Pancreas (tissue), 10 donors: ENCODE results near the gene JADE2. TPM values are rescaled to one million over a fixed set of nuclear protein-coding genes. Genes with fewer than 3 reads are reported as not detected.
"Not testable (repeated sequence)": the region's sequence is repeated elsewhere in the genome, so short reads cannot be mapped to it uniquely, and the experiment has no call there.

Experiments
- ATAC-seq, 4 donors: fragments of 200-7000 bp; cut with Tn5 transposase; one replicate each; pipeline versions ENCODE4 v1.8.0 to v1.9.1; 2020; ENCODE audit warnings: mild to moderate bottlenecking in 4 of 4, moderate library complexity in 4 of 4
- DNase-seq, 6 donors: peaks; one replicate each; pipeline ENCODE4 v3.0.0-alpha.2; 2020
- FAIRE-seq: peaks from 2 replicates; lab custom pipeline; 2012; peaks lifted over from hg19 to GRCh38; lab: Jason Lieb, UNC
- H3K27ac ChIP-seq, 4 donors: fragments of 200-600 bp; sonication (generic); 1 replicate in 3 of 4; 2 replicates in 1 of 4; pipeline versions ENCODE4 v1.5.0 to v1.8.0; 2020
- H3K27me3 ChIP-seq, 4 donors: fragments of 200-600 bp; one replicate each; pipeline ENCODE4 v1.8.0; 2021
- H3K36me3 ChIP-seq, 3 donors: fragments of 200-600 bp; sonication (generic) in 1 of 3; one replicate each; pipeline versions ENCODE4 v1.5.0 to v1.8.0; 2020 to 2021
- H3K4me1 ChIP-seq, 3 donors: fragments of 200-600 bp; one replicate each; pipeline ENCODE4 v1.8.0; 2021
- H3K4me3 ChIP-seq, 4 donors: fragments of 200-600 bp; sonication (generic) in 2 of 4; one replicate each; pipeline versions ENCODE4 v1.5.0 to v1.8.0; 2020 to 2021
- H3K9me3 ChIP-seq, 4 donors: fragments of 200-600 bp; one replicate each; pipeline ENCODE4 v1.8.0; 2021
- WGBS, 2 donors: extraction: QIAGEN DNeasy Blood & Tissue Kit; methylation state at CpG; one replicate each; pipeline ENCODE4 v1.1.7; 2013; 5-methylcytosine and 5-hydroxymethylcytosine counted together
- intact Hi-C, 3 donors: fragments of 100-400 bp; cut with DNase I; formaldehyde crosslinking; loops; one replicate each; pipeline versions ENCODE4 v1.11.1 to v1.14.2; 2022
- polyA plus RNA-seq, 2 donors: library from polyadenylated mRNA; stranded (reverse); fragments of 200-250 nt; gene quantifications; one replicate each; pipeline ENCODE4 v1.2.3, GENCODE V29; 2013
- total RNA-seq, 6 donors: library from RNA; stranded (reverse); fragmentation: NEBNext Ultra II Directional in 4 of 6; extraction: Animal tissue kit (Norgen Biotek cat#: 25700) in 4 of 6; gene quantifications; one replicate each; pipeline versions ENCODE4 v1.2.1 to v1.2.4, GENCODE V29; 2021 to 2023
- TF ChIP-seq, protein P1 (sequence below), 4 donors: fragments of 200-600 bp; sonication (generic) in 3 of 4; IDR thresholded peaks; one replicate each; pipeline versions ENCODE4 v1.5.0 to v1.8.0; 2021; ENCODE audit warnings: antibody characterized with exemption in 4 of 4
- donor health status: healthy with polysubstance abuse.
- donor health status: DM: no; HTN: no; CAD: no; lungs with moderate emphysema.
- donor health status: DM: no; HTN: no; CAD: no.
- donor health status: control.
- donor health status: control.
- donor health status: Bipolar disorder and iron deficiency.
- donor health status: DM: yes; HTN: yes; CAD: no.
- donor health status: DM: no; HTN: no; CAD: no.
- donor health status: DM: no; HTN: no; CAD: no.
- donor health status: DM: yes; HTN: yes; CAD: no.

The JADE2 gene
- total and polyA plus RNA-seq, 8 donors = 9.6 to 42.7 (median 26.6) TPM

DNA sequence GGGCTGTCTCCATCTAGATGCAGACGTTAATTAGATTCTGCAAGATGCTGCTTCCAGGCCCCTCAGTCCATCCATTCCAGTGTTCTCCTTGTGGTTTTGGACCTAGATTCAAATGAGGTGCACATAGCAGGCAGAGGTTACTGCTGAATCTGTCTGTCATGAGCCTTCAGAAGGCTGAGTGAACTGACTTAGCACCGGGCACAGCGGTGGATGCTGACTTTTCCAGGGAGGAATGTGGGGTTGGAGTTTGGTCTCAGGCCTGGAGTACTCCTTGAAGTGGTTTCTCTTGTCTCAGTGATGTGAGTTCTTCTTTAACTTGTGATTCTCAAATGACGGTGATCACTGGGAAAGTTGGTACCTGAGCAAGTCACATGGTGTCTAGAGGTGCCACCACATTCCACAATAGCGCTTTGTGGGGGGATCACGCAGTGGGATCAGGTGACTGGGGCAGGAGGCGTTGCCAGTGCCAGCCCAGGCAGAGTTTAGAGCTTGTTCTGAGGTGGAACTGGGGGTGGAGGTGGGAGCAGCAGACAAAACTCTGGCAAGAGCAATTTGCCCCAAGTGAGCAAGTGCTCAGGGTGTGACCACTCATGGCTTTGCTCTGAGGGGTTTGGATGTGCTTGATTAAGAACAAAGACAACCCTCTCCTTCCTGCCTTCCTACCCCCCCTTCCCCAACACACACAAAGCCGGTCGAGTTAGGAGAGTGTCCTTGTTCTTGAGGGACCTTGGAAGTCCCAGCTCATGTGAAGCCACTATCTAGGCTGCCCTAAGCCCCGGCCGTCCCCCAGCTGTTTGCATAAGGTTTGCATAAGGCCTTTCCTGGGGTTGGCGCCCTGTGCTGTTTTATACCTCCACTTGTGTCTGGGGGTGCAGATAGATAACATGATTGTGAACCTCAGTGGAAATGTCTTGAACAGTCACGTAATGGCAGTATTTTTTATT is 25.1 kb downstream of the JADE2 start:
- ATAC-seq (no peak), DNase-seq (peak in 1 of 6 donors; percentile 0), FAIRE-seq (no peak)
- Histone ChIP-seq H3K27me3 (no peaks in the 10 kb centered on the region), H3K9me3 (no peaks in the 10 kb centered on the region), H3K27ac (no peak overlapping the region), H3K36me3 (peaks cover 0 to 23% (median 3%) of the 10 kb centered on the region in 3 donors), H3K4me1 (peaks cover 12 to 35% (median 27%) of the 10 kb centered on the region in 3 donors), H3K4me3 (no peak overlapping the region)
- intact Hi-C loops = no loop called here
- 63 to 65% methylated on average over 13 of the region's 13 CpGs for WGBS, 2 donors
- TF ChIP-seq, protein P1, sequence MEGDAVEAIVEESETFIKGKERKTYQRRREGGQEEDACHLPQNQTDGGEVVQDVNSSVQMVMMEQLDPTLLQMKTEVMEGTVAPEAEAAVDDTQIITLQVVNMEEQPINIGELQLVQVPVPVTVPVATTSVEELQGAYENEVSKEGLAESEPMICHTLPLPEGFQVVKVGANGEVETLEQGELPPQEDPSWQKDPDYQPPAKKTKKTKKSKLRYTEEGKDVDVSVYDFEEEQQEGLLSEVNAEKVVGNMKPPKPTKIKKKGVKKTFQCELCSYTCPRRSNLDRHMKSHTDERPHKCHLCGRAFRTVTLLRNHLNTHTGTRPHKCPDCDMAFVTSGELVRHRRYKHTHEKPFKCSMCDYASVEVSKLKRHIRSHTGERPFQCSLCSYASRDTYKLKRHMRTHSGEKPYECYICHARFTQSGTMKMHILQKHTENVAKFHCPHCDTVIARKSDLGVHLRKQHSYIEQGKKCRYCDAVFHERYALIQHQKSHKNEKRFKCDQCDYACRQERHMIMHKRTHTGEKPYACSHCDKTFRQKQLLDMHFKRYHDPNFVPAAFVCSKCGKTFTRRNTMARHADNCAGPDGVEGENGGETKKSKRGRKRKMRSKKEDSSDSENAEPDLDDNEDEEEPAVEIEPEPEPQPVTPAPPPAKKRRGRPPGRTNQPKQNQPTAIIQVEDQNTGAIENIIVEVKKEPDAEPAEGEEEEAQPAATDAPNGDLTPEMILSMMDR (IDR thresholded peaks at IDR 0.05) = no peak

DNA sequence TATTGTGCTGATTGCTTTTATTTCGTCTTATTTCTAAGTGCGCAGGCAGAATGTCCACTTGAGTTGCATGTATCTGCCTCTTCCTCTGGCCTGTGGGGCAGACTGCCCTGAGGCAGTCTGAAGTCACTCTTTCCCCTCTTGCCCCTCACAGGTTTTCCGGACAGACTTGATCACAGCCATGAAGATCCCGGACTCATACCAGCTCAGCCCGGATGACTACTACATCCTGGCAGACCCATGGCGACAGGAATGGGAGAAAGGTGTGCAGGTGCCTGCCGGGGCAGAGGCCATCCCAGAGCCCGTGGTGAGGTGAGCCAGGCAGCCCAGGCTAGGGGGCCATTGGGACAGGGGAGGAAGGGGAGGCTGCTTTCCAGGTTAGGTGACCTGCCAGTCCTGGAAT is 26.4 kb downstream of the JADE2 start:
- no peaks in the 10 kb centered on the region for H3K27me3 ChIP-seq
- H3K36me3 ChIP-seq = peaks cover 0 to 14% (median 0%) of the 10 kb centered on the region in 3 donors
- no peak for FAIRE-seq
- no peaks in the 10 kb centered on the region for H3K9me3 ChIP-seq
- intact Hi-C loops = no loop called here
- WGBS, 2 donors = 80% methylated on average over 8 of the region's 8 CpGs
- peak in 2 of 4 donors; percentile 2 for ATAC-seq
- no peak overlapping the region for H3K4me3 ChIP-seq
- TF ChIP-seq, protein P1 (IDR thresholded peaks at IDR 0.05) = no peak
- DNase-seq = no peak
- H3K27ac ChIP-seq = peak overlapping the region in 2 of 4 donors; percentile 31 to 56
- peaks cover 12 to 35% (median 25%) of the 10 kb centered on the region in 3 donors for H3K4me1 ChIP-seq

DNA sequence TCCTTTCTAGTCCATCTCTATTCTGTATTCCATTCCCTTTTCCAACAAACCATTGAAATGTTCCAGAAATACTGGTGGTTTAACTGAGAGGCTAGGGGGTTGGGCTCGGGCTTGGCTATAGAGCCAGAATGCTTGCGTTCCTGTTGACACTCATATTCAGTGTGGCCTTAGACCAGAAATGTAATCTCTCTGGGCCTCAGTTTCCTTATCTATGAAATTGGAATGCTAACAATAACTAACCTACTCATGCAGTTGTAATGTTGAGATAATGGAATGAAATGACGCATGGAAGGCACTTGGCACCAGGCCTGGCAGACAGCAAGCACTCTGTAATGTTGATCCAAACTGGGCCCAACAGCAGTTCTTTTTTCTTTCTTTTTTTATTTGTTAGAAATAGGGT is 26.8 kb downstream of the JADE2 start:
- intact Hi-C loops = no loop called here
- H3K4me1 ChIP-seq = peaks cover 12 to 35% (median 21%) of the 10 kb centered on the region in 3 donors
- TF ChIP-seq, protein P1 (IDR thresholded peaks at IDR 0.05) = no peak
- FAIRE-seq (no peak), ATAC-seq (peak; percentile 63 to 72 (median 69)), DNase-seq (peak in 5 of 6 donors; percentile 62 to 85 (median 73))
- H3K27ac ChIP-seq = peak overlapping the region in 3 of 4 donors; percentile 40 to 72 (median 56)
- H3K4me3 ChIP-seq = no peak overlapping the region
- H3K36me3 ChIP-seq = peaks cover 0 to 14% (median 0%) of the 10 kb centered on the region in 3 donors
- no peaks in the 10 kb centered on the region for H3K27me3 ChIP-seq
- whole genome bisulfite sequencing, 2 donors = 34 to 35% methylated on average over 3 of the region's 3 CpGs
- H3K9me3 ChIP-seq = no peaks in the 10 kb centered on the region

- ATAC-seq = peak; percentile 1 to 32 (median 5)
- H3K4me1 ChIP-seq = peaks cover 12 to 31% (median 16%) of the 10 kb centered on the region in 3 donors
- H3K27ac ChIP-seq = peak overlapping the region in 3 of 4 donors; percentile 40 to 72 (median 53)
- DNase-seq, H3K27me3 ChIP-seq, H3K9me3 ChIP-seq, FAIRE-seq, H3K4me3 ChIP-seq, intact Hi-C loops: not testable (repeated sequence)
- WGBS, 2 donors = 80% methylated on average over 7 of the region's 7 CpGs
- H3K36me3 ChIP-seq = peaks cover 0 to 14% (median 0%) of the 10 kb centered on the region in 3 donors
Measured at GRCh38 chr5:134552716-134553115, 27.2 kb downstream of the JADE2 start.

- Histone ChIP-seq H3K27ac (peak overlapping the region in 2 of 4 donors; percentile 41), H3K27me3 (no peaks in the 10 kb centered on the region), H3K4me1 (peaks cover 12 to 25% (median 14%) of the 10 kb centered on the region in 3 donors), H3K36me3 (peaks cover 0 to 14% (median 0%) of the 10 kb centered on the region in 3 donors), H3K9me3 (no peaks in the 10 kb centered on the region), H3K4me3 (no peak overlapping the region)
- 47 to 49% methylated on average over 6 of the region's 6 CpGs for WGBS, 2 donors
- ATAC-seq = peak in 2 of 4 donors; percentile 7
- TF ChIP-seq, protein P1 (IDR thresholded peaks at IDR 0.05) = no peak
- DNase-seq = no peak
- intact Hi-C loops = no loop called here
- FAIRE-seq = no peak
Measured at GRCh38 chr5:134553821-134554267, 28.4 kb downstream of the JADE2 start.
